ENCODE measurements around the gene ITPKB.

GRCh38 chr1:226682871-226683814, 55.9 kb downstream of the ITPKB start:
- TF ChIP-seq CTCF (IDR thresholded peaks at IDR 0.05) (no peak), EP300 (IDR thresholded peaks at IDR 0.05) (no peak), POLR2A (IDR thresholded peaks at IDR 0.05) (no peak)

Data from ovary (tissue), 3 donors.